HG03520 (cell line): ENCODE data around the gene ATMIN.
A peak's percentile ranks its signal among the peaks of the same experiment; 100 is the strongest.

Experiments used
- ATAC-seq: cut with Tn5 transposase; IDR thresholded peaks from one replicate; pipeline ENCODE4 v1.9.1; 2021; ENCODE audit warnings: mild to moderate bottlenecking, moderate library complexity; ENCODE audit not compliant: unreplicated experiment

Gene ATMIN

DNA sequence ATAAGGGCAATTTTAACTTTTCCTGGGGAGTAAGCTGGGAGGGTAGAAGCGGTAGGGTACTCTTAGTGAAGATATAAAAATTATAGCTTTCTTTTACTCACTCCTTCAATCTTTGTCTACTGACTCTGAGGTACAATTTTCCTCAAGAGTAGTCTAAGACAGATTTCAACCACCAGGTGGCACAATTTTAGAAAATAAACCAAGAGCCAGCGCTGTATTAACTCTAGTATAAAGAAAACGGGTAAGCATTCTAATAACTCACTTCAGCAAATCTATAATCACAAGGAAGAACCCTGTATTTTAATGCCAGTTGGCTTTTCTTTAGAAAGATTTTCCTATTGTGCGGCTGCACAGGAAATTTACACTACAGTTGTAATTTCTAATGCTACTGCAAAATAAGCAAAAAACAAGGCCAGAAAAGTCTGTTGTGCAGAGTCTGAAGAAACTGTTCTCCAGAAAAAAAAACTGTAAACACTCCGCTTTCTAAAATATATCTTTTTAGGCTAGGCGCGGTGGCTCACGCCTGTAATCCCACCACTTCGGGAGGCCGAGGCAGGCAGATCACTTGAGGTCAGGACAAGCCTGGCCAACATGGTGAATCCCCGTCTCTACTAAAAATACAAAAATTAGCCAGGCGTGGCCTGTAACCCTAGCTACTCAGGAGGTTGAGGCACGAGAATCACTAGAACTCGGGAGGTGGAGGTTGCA, 30.8 kb upstream of the ATMIN start:
- no peak for ATAC-seq

DNA sequence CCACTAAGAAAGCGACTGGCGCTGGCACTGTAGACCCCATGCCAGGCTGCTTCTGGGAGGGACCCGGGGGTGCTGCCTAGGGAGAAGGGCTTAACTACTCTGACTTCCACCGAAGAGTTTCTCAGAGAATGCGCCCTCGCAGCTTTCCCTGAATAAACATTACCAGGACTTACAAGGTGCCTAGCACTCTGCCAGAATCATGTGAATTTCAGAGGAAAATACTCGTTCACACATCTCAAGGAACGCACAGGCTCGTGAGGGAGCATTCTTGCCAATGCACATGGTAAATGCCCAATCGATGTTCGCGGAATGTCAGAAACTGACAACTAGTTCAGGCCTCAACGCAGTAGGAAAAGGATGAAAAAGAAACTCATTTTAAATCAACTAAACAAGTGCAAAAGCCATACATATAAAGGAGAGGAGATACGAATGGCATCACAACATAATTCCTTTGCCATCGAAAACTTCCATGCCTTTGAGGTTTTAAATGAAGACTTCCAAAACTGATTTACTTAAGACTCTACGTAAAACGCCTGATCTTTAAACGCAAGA, 30.0 kb upstream of the ATMIN start:
- ATAC-seq, result no peak

DNA sequence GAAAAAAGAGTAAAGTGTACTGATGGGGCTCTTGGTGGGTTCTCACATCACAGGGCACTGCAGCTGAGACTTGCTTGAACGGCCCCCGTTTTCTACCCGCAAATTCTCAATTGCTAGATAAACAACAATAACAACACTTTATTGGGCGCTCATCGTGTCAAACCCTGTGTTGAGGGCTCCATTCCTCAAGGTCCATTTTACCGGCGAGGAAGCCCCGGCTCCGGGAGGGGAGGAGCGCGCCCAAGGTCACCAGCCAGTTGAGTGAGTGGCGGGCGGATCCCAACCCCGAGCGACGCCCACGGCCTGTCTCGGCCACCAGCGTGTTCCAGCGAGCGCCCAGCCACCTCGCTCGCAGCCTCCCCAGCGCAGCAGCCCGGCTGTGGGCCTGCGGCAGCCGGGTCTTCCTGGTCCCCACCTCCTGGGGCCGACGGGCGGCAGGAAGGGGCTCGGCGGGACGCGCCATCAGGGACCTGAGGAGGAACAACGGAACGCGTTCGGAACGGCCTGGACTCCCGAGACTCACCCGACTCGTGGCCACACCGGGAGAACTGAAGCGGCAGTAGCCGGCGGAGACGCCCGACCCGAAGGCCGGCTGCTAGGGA, 29.3 kb upstream of the ATMIN start:
- ATAC-seq, result peak; percentile 33

DNA sequence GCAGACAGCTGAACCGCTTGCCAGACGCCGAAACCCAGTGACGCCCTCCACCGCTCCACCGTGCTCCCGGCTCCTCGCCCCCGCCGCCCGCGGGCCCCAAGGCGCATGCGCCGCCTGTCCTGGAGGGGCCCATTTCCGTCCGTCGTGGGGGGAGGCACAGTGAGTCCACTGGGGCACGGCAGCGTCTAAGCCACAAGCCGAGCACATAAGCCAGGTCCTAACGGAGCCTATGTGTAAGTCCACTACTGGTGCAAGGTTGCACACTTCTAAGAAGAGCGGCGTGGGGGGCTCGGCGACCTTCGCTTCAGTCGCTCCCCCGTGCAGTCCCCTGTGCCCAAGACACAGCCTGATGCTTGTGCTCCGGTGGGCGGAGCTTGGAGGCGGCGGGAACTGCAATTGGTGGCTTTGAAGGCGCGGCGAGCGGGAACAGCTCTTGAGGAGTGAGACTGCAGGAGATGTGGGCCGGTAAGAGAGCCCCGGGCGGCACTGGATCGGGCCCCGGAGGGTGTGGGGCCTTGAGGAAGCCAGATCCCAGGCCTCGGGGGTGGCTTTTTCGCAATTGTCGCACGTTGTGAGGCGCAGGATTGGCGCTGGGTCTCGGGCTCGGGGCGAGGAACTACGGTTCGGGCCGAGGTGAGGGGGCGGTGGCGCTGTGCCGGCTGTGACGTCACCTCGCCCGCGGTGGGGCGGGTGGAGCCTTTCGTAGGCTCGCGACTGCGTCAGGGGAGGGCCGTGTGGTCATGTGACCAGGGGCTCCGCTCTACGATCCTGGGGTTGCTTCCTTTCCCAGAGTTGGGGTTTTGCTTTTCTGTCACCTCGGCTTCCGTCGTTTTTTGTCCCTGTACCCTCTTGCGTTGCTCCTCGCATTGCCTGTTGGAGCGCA, 28.6 kb upstream of the ATMIN start, which contains the start of the genes CENPN and CMC2:
TSS of gene CENPN (plus strand) at position 402 of the 883 bp plus-strand sequence. CDS start 4,726 bp downstream, outside the sequence.
TSS of gene CMC2 (minus strand) at position 73 of the 883 bp plus-strand sequence. CDS start 9,491 bp downstream, outside the sequence.
- peak; percentile 79 for ATAC-seq

DNA sequence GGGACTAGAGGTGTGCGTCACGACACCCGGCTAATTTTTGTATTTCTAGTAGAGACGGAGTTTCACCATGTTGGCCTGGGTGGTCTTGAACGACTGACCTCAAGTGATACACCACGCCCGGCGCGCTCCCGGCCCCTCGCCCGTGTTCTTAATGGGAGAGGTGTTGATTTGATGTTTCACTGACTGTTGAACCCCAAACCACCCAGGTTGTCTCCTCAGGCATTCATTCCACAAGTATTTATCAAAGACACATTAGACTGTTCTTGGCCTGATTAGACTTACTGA, 27.2 kb upstream of the ATMIN start:
- no peak for ATAC-seq

DNA sequence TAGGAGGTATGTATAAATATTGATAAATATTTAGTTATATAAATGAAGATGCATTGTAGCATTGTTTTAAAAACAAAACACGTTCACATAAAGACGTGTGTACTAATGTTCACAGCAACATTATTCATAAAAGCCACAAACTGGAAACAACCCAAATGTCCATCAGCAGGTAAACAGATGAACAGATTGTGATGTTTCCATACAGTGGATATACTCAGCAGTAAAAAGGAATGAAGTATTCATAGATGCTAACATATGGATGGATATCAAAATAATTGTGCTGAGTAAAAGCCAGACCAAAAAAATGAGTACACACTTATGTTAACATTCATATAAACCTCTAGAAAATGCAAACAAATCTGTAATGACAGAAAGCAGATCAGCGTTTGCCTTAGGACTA, 22.7 kb upstream of the ATMIN start:
- no peak for ATAC-seq

DNA sequence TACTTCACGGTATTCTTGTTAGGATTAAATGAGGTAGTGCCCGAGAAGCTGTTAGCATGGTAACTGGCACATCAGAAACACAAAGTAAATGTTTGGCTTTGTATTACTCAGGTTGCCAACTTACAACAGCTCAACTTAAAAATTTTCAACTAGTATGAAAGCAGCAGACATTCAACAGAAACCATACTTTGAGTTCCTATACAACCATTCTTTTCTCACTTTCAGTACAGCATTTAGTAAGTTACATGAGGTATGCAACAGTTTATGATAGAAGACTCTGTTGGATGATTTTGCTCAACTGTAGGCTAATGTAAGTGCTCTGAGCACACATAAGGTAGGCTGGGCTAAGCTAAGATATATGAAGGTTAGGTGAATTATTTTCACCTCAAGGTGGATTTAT, 21.0 kb upstream of the ATMIN start:
- ATAC-seq, result no peak

DNA sequence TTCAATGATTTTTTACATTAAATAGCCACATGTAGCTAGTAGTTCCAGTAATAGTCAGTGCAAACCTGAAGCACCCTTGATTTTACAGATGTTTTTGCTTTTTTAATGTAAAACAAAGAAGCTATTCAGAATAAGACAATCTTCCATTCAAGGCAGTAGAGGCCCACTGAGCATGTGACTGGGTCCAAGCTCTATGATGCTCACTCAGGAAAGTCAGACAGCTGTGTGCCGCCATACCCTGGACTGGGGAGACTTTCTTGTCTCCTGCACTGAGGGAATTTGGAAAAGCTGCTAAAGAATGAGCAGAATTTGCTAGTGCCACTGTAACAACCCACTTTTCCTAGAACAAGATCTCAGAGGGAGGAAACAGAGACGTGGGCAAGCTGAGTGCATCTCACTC, 17.1 kb upstream of the ATMIN start:
- ATAC-seq, result no peak

DNA sequence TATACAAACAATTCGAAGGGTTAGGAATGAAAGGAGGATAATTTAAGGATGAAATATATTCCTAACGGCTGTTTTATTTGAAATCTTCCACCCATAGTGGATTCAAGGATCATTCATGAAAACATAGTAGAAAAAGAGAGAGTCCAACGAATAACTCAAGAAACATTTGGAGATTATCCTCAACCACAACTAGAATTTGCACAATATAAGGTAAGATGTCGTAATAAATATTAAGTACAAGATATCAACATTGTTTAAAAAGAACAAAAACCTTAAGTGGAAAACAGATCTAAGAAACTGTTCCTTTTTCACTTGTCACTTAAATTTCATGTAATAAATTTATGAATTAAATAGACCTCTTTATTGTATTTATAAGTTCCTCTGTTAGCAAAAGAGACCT, 9.2 kb upstream of the ATMIN start:
- no peak for ATAC-seq

DNA sequence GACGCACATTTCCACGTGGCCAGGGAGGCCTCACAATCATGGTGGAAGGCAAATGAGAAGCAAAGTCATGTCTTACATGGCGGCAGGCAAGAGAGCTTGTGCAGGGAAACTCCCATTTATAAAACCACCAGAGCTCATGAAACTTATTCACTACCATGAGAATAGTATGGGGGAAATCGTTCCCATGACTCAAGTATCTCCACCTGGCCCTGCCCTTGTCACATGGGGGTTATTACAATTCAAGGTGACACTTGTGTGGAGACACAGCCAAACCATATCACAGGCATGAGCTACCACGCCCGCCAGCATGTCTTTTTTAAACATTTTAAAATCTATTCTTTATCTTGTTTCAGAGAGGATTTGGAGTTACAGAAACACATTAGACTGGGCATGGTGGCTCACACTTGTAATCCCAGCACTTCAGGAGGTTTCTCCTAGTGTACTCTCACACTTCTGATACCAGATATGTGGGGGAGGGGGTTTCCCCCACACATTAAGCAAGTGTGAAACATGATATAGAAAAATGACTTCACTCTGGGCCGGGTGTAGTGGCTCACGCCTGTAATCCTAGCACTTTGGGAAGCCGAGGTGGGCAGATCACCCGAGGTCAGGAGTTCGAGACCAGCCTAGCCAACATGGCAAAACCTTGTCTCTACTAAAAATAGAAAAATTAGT, 5.6 kb upstream of the ATMIN start:
- ATAC-seq, result no peak

DNA sequence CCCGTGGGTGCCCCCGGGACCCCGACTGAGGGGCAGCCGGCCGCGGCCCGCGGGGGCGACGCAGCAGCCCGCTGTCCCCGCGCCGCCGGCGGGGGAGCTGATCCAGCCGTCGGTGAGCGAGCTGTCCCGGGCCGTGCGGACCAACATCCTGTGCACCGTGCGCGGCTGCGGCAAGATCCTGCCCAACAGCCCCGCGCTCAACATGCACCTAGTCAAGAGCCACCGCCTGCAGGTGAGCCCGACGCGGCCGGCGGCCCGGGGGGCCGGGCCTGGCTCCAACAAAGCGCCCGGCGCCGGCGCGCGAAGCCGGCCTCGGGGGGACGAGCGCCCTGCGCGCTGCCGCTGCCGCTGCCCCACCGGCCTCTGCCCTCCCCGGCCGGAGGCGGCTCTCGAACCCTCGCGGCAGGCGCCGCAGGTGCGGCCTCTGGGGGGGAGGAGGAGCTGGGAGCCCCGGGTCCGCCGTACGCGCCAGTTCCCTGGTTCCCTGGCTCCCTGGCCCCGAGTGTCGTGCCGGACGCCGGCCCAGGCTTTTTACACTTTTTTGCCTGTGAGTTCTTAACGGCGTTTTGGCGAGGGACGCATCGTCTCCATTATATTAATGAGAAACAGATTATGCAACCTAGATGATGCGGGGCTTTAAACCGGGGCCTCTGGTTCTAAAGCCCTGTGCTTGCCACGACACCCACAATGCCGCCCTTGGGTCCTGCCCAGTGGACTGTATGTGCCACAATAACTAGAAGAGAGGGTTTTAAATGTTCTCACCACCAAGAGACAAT, 521 bp downstream of the ATMIN start:
- peak; percentile 47 for ATAC-seq

DNA sequence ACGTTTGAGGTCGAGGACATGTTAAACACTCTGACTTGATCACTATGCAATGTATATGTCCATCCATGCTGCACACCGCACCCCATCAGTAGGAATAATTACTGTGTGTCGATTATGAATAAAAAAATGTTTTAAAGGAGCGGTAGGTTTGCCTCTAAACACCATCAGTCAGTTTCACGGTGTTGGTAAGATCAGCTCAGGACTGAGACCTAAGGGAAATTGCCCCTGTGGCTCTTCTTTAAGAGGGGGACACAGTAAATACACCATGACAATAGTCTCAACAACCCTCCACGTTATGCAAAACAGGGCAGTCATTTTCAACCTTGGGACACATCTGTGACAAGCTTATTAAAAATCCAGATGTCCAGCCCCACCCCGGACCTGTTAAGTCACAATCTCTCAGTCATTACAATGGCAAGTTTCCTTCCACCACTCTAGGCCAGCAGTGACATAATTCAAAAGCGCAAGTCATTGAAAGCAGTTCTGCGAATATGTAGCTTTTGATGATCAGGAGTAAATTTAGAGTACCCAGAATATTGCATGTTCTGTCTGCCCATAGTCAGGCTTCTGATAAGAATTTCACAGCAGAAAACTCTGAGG, 1.2 kb downstream of the ATMIN start:
- ATAC-seq, result no peak

DNA sequence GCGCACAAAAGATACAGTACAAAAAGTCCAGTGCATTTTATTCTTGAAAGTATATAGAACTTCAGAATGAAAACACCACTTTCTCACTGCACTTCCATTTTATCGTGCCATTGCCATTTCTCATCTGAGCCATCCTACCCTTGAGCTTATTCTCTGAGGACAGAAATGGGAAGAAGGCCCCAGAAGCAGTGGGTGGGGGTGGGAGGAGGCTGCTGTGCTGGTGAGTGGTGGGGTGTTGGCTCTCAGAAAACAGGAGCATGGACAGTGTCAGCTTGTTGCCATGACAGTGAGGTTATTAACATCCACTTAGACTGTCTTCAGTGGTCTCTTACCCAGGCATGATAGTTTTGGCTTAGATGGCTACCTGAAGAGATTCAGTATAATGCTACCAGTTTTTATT, 4.5 kb downstream of the ATMIN start:
- no peak for ATAC-seq

DNA sequence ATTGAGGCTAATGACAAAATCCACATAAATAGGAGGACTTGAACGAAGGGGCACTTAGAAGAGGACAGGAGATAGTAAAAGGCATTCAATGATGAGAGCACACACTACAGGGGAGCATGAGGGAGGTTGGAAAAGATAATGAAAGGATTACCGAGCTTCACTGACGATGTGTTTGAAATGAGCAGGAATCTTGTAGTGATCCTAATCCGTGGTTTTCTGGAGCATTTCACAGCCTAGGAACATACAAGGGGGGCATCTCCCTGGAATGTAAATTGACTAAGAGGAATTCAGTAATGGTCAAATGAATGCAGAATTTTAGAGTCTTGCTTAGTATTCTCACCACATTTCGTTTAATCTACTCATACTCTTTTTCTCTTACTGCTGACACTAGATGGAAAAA, 5.2 kb downstream of the ATMIN start:
- ATAC-seq, result no peak

DNA sequence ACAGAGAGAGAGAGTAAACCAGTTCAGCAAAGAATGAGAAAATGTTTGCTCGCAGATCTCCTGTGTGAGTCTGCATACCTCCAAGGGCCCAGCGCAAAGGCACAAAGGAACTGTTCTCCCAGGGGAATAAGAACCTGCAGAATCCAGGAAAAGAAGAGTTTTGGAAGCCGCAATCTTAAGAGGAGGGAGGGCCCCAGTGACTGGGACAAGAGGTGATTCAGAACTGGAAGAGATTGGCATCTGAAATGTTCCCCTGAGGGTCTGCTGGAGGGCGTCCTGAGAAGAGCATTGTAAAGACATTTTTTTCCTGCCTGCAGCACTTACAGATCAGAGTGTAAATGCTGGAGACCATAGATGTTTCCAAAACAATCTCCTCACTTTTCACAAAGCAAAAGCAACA, 6.1 kb downstream of the ATMIN start:
- ATAC-seq, result no peak

DNA sequence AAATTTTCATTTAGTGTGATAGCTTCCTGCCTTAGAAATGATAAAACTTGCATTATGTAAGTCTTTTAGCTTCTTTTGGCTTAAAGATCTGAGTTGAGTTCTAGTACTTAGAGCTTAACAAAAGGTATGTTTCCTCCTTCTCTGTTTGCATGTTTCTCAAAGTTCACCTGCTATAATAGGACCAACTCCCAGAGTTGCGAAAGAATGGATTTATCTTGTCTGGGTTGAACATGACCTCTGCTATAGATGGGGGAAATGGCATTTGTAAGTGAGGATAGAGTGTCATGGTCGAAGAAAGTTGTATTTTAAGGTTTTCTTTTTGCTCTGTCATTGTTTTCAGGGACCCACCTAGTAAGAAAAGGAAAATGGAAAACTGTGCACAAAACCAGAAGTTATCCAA, 7.2 kb downstream of the ATMIN start:
- no peak for ATAC-seq

DNA sequence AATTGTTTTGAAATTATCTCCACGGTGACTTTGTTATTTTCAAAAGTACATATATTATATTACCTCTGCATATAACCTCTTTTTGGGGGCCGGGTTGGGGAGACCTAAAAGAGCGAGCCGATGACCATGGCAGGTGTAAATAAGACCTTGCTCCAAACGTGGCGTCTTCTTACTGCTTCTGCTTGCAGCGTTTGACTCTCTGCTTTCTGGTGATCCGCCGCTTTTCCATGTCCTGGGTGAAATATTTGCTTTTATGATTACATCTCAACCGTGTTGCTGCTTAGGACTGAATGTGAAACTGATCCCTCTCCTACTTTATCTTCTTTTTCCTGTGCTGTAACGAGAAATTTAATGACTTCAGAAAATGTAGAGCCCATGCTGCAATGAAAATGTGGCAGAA, 18.1 kb downstream of the ATMIN start:
- no peak for ATAC-seq

DNA sequence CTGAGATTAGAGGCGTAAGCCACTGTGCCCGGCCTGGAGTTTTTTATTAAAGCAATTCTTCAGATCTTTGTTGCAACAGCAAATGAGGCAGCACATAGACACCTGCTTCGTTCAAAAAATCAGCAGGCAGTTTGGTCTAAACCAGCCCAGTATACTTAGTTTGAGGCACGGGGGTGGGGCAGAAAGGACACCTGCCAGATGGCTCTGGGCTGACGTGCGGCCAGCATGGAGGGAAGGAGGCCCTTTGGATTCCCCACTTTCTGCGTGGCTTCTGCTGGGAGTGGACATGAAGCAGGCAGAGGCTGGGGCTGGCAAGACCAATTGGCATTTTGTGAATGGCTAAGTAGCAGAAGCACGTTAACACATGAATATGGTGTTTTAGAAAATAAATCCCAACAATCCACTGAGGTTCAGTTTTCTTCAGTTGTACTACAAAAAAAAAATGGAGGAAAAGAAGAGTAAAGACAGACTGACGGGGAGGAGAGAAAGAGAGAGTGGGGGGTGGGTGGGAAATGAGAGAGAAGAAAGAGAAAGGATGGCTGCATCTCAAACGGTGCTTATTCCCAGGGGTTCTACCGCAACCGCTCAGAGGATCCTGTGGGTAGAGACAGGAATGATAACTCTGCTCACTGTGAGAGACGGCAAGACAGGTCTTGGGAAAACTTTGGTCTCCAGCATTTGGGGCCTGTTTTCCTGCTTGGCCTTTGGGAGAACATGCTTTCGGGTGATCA, 25.1 kb downstream of the ATMIN start:
- ATAC-seq, result no peak

DNA sequence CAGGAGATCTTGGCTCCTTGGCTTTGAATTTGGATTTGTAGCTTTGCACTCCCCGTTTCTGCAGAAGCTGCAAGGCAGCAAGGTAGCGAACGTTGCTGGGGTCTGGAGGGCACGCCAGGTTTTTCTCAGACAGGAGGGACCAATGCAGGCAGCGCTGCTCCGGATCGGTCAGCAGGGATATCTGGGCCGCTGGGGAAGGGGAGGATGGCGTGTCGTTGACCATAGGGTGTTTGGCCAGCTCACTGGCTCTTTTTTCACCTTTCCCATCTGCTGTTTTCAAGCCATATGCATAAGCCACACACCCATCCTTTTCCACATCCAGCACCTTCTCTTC, 25.6 kb downstream of the ATMIN start:
- ATAC-seq, result no peak
